HPDE6-E6E7 (cell line): Measurements from ENCODE around the gene FLNB.
"Not testable (repeated sequence)": the region's sequence is repeated elsewhere in the genome, so short reads cannot be mapped to it uniquely, and the experiment has no call there.

ENCODE experiments used
- DNase-seq: peaks from one replicate; pipeline ENCODE4 v3.0.0; 2011; ENCODE audit warnings: missing footprints; ENCODE audit errors: extremely low spot score

Gene FLNB

DNA sequence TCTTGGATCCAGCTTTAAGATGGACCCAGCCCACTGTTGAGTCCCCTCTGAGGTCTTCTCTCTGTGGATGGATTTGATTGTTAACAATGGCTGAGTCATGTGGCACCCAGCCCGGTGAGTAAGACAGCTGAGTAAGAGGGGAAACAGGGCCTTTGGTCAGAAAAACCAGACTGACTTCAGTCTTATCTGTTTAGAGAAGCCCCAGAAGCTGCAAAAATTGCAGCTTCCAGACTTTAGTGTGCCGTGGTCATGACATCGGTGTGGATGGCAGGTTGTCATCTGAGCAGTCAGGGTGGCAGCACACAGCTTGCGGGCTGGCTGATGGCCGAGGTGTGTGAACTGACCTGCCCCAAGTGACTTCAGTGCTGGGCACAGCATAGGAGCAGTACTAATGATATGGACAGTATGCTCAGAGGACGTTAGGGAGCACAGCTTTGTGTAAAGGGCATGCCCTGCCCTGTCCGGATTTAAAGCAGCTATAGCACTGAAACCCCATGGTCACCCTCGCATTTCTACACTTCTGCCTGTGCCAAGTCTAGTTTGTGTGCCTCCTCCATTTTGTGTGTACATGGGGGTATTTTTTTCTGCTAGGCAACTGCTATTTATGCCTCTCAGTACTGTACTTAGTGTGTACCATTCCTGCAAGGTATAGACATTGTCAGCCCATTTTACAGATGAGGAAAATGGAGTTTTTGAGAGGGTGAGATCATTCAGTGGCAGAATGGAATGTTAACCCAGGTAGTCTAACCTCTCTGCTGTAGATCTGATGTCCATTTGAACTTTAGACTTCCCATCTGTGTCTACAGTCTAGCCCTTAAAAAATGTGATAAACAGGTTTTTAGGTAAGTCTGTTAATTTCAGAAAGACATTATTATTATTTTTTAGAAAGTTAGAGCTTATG is 44.4 kb downstream of the FLNB start:
- DNase-seq, result peak; percentile 46

GRCh38 chr3:58054652-58055051 is 46.4 kb downstream of the FLNB start:
- no peak for DNase-seq

GRCh38 chr3:58055314-58055713 is 47.1 kb downstream of the FLNB start:
- no peak for DNase-seq

GRCh38 chr3:58055891-58056290 is 47.7 kb downstream of the FLNB start:
- DNase-seq, result not testable (repeated sequence)

- DNase-seq, result no peak
These were observed 50.4 kb downstream of the FLNB start for GRCh38 chr3:58058361-58059263.

DNA sequence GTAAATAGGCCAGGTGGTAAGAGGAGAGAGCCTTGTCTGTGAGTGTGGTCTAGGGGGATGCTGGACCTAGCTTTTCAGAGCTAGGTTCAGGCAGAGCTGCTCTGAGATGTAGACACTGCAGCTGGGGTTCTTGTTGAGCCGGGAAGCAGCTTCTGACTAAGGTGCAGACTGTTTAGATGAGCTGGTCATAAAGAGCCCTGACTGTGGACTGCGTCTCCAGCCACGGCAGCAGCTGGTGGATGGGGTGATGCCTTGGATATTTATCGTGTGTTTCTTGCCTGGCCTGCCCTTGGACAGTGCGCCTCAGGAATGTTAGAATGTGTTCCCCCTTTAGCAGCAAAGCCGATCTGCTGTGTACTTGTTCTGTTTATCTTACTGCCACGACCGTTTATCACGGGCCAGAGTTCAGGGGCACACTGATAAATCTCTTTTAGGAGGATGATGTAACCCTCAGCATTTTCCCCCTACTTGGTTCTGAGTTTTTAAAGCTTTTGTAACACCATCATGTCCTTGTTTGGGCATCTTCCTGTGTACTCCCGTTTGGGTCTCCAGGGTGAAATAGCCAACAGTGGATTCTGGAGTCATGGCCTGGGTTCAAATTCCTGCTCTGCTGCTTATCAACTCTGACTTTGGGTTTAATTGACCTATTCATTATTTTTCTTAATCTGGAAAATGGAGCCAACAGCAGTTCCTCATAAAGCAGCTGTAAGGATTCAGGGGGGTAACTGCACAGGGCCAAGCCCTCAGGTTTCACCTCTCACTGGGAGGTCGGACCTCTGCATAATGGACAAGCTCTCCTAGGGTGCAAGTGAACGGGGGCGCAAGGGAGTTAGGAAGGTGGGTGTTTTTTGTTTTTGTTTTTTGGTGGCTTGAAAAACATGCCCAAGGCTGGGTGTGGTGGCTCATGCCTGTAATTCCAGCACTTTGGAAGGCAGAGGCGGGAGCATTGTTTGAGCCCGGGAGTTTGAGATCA is 51.4 kb downstream of the FLNB start:
- no peak for DNase-seq

- DNase-seq, result no peak
These were observed 54.2 kb downstream of the FLNB start for GRCh38 chr3:58062472-58062871.

GRCh38 chr3:58063022-58063815 is 55.0 kb downstream of the FLNB start:
- DNase-seq, result no peak

GRCh38 chr3:58064923-58065638 is 56.9 kb downstream of the FLNB start:
- no peak for DNase-seq

DNA sequence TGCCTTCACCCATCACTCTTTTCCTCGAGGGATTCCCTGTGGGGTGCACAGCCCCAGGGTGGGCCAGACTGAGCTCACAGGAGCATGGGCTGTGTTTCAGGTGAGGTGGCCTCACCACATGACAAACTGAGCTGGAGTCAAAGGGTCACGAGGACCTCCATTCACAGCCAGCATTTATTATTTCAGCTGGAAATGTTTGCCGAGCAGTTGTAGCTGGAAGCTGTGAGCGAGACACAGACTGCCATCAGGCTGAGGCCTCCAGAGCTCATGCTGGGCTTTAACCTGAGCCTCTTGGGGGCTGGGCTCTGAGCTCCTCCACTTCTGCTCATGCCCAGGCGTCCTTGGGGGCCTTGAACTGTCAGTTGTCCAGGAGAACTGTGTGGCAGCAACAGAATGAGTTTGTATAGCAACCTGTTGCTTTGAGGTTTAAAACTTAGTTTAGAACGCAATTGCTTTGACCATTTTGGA is 57.5 kb downstream of the FLNB start:
- no peak for DNase-seq

GRCh38 chr3:58066842-58067241 is 58.6 kb downstream of the FLNB start:
- no peak for DNase-seq

- no peak for DNase-seq
These were observed 60.0 kb downstream of the FLNB start for GRCh38 chr3:58068122-58068809.

GRCh38 chr3:58071480-58071971 is 63.3 kb downstream of the FLNB start:
- no peak for DNase-seq

DNA sequence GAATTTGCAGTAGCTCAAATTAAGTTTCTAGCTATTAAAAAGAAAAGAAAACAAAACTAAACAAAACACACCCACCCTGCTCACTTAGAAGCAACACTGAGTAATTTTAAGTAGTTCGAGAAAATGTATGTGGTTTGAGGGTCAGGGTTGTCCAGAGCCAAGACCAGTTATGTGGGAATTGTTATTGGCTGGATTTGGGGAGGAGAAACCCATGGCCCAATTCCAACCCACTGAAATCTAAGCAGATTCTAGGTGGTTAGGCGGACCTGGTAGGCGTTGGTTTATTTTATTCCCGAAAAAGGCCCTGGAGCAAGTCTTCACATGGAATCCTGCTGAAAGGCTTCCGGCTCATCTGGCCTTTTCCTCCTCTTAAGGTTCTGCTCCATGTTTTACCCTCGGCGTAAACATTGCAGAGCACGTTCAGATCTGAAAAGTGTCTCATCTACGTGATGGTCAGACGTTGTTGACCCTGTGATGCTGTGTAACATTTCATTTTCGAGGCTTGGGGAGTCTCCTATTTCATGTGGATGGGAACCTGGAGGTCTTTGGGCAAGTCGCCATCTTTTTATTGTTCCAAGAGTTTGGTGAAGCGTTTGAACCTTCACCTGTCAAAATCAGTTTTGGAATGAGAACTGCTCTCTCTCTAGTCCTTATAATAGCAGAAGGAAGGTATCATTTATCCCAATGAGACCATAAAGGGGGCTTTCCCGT is 64.0 kb downstream of the FLNB start:
- DNase-seq, result no peak

GRCh38 chr3:58072763-58073130 is 64.5 kb downstream of the FLNB start:
- DNase-seq, result no peak

- DNase-seq, result no peak
These were observed 65.3 kb downstream of the FLNB start for GRCh38 chr3:58073301-58074108.

DNA sequence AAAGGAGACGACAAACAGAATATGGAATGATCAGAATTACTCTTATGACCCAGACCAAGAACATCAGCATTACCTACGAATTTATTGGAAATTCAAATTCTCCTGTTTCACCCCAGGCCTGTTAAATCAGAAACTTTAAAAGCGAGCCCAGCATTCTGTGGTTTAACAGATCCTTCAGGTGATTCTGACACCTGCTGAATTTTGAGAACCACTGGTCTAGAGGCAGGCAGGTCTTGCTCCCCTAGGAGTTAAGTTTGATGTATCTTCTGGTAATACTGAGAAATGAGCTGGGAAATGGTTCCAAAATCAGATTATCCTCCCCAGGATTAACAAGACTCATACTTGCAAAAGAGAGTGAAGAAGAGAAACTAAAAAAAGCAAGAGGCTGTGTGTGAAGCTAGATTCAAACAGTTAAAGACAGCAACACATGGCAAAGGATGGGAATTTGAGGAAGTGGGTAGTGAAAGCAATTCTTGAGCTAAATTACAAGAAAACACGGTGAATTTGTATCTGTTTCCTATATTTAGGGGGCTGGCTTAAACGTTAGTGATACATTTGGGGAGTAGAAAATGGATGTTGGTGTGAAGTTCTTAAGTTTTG is 66.0 kb downstream of the FLNB start:
- no peak for DNase-seq
